BJ (cell line): ENCODE results near the gene NFASC. TPM values are rescaled to one million over a fixed set of nuclear protein-coding genes. Genes with fewer than 3 reads are reported as not detected.
A peak's percentile ranks its signal among the peaks of the same experiment; 100 is the strongest.

ENCODE experiments used
- CTCF ChIA-PET: fragments of 350-600 bp; formaldehyde crosslinking; extraction: SDS; loops from one replicate; lab custom pipeline; 2021; ENCODE audit warnings: antibody characterized with exemption, inconsistent platforms; lab: Yijun Ruan, JAX
- POLR2A ChIA-PET: fragments of 300-600 bp; sonication (Branson Sonifier 250); formaldehyde crosslinking; extraction: SDS; loops from one replicate; lab custom pipeline; 2021; ENCODE audit warnings: antibody characterized with exemption; lab: Charles Lee
- DNase-seq: peaks from one replicate; pipeline ENCODE4 v3.0.0-alpha.2; 2011; ENCODE audit warnings: low read depth
- H3K27me3 ChIP-seq: 2 replicates; pipeline ENCODE4 v1.6.0; 2011; ENCODE audit warnings: low read length; ENCODE audit not compliant: control insufficient read depth, insufficient read depth
- H3K36me3 ChIP-seq: 2 replicates; pipeline ENCODE4 v1.5.1; 2011; ENCODE audit warnings: low read length; ENCODE audit not compliant: control insufficient read depth, insufficient read depth
- H3K4me3 ChIP-seq: 2 replicates; pipeline ENCODE4 v1.5.1; 2011; ENCODE audit warnings: low read depth, mild to moderate bottlenecking, control low read depth, low read length
- CTCF ChIP-seq: IDR thresholded peaks from 2 replicates; pipeline ENCODE4 v1.5.1; 2011; ENCODE audit warnings: low read depth, mild to moderate bottlenecking, control low read depth, inconsistent platforms, low read length, moderate library complexity; ENCODE audit not compliant: insufficient read depth
- polyA minus RNA-seq: library from RNA; depleted of rRNA, polyadenylated mRNA; stranded (reverse); fragments of >200 nt; gene quantifications from 2 replicates; pipeline ENCODE4 v1.2.3, GENCODE V29; 2011; rRNA and poly(A)+ RNA removed
- polyA plus RNA-seq: library from polyadenylated mRNA; depleted of rRNA; stranded (reverse); fragments of >200 nt; gene quantifications from 2 replicates; pipeline ENCODE4 v1.2.3, GENCODE V29; 2011; rRNA removed

NFASC gene
- polyA plus RNA-seq (6.8 and 10.9 TPM in 2 replicates), polyA minus RNA-seq (6.5 and 6.6 TPM in 2 replicates)

- no peak for TF ChIP-seq CTCF
- DNase-seq: no peak
- ChIA-PET CTCF (interaction anchor here (1.2 kb wide), 1 partner anchor 14 kb away, joined by 3 read pairs; no protein-coding TSS in a partner anchor), POLR2A (no interaction called here)
- no peaks in the 10 kb centered on the region for H3K27me3 ChIP-seq
- no peaks in the 10 kb centered on the region for H3K36me3 ChIP-seq
- H3K4me3 ChIP-seq: no peak within 1 kb of the TSS
These were observed at the start of gene NFASC for GRCh38 chr1:204870160-204870912. Gene NFASC (plus strand): TSS chr1:204870862. CDS start chr1:204944316, 73,454 bp downstream.

- H3K27me3 ChIP-seq: peaks cover 11% of the 10 kb centered on the region
- H3K4me3 ChIP-seq: no peak overlapping the region
- H3K36me3 ChIP-seq: no peaks in the 10 kb centered on the region
- no peak for TF ChIP-seq CTCF
- CTCF ChIA-PET: interaction anchor here (0.8 to 18.6 kb wide), 4 partner anchors 16 to 256 kb away, joined by 3 to 188 read pairs (median 12); no protein-coding TSS in a partner anchor
- POLR2A ChIA-PET: no interaction called here
- no peak for DNase-seq
These were observed 49.2 kb upstream of the NFASC start for GRCh38 chr1:204821476-204821875.

- ChIA-PET CTCF (interaction anchor here (0.6 to 18.6 kb wide), 5 partner anchors 9 to 437 kb away, joined by 3 to 188 read pairs (median 3); no protein-coding TSS in a partner anchor), POLR2A (no interaction called here)
- no peak overlapping the region for H3K4me3 ChIP-seq
- DNase-seq: no peak
- H3K36me3 ChIP-seq: no peaks in the 10 kb centered on the region
- H3K27me3 ChIP-seq: peaks cover 11% of the 10 kb centered on the region
- TF ChIP-seq CTCF: no peak
These were observed 48.7 kb upstream of the NFASC start for GRCh38 chr1:204821924-204822323.

GRCh38 chr1:204826970-204827369 lies 43.7 kb upstream of the NFASC start:
- POLR2A ChIA-PET: no interaction called here
- CTCF ChIA-PET: interaction anchor here (1.0 to 18.6 kb wide), 3 partner anchors 22 to 115 kb away, joined by 3 to 188 read pairs (median 40); no protein-coding TSS in a partner anchor
- peaks cover 6% of the 10 kb centered on the region for H3K27me3 ChIP-seq
- no peaks in the 10 kb centered on the region for H3K36me3 ChIP-seq
- H3K4me3 ChIP-seq: no peak overlapping the region
- TF ChIP-seq CTCF: peak; percentile 34
- DNase-seq: no peak

GRCh38 chr1:204828352-204828850 lies 42.3 kb upstream of the NFASC start:
- TF ChIP-seq CTCF: 0 out of 2 replicates have a peak, but pooled peaks have one; percentile 12
- H3K27me3 ChIP-seq: peaks cover 6% of the 10 kb centered on the region
- DNase-seq: no peak
- peak overlapping the region; percentile 74 for H3K4me3 ChIP-seq
- ChIA-PET POLR2A (no interaction called here), CTCF (interaction anchor here (1.2 to 18.6 kb wide), 4 partner anchors 18 to 428 kb away, joined by 3 to 188 read pairs (median 22); no protein-coding TSS in a partner anchor)
- no peaks in the 10 kb centered on the region for H3K36me3 ChIP-seq
